Activated naive CD4-positive, alpha-beta T cell treated with anti-CD3 and anti-CD28 coated beads for 36 hours (primary cell): Measurements from ENCODE around the gene P2RX1. TPM values are rescaled to one million over a fixed set of nuclear protein-coding genes. Genes with fewer than 3 reads are reported as not detected.

Source experiments
- CTCF ChIA-PET: fragments of 350-600 bp; sonication (Branson Sonifier 250); formaldehyde crosslinking; loops from one replicate; lab custom pipeline; 2021; ENCODE audit warnings: antibody characterized with exemption; lab: Charles Lee
- DNase-seq: peaks from one replicate; pipeline ENCODE4 v3.0.0-alpha.2; 2020
- H3K27ac Mint-ChIP-seq: one replicate; pipeline ENCODE4 v1.8.0; 2021; ENCODE audit warnings: mild to moderate bottlenecking, mixed read lengths
- H3K27me3 Mint-ChIP-seq: one replicate; pipeline ENCODE4 v1.8.0; 2021; ENCODE audit warnings: low read depth, mixed read lengths
- H3K36me3 Mint-ChIP-seq: one replicate; pipeline ENCODE4 v1.8.0; 2021; ENCODE audit warnings: low read depth, mixed read lengths
- H3K4me1 Mint-ChIP-seq: one replicate; pipeline ENCODE4 v1.8.0; 2021; ENCODE audit warnings: low read depth, mixed read lengths
- H3K4me3 Mint-ChIP-seq: one replicate; pipeline ENCODE4 v1.8.0; 2021; ENCODE audit warnings: mild to moderate bottlenecking, moderate library complexity, mixed read lengths
- H3K9me3 Mint-ChIP-seq: one replicate; pipeline ENCODE4 v1.8.0; 2021; ENCODE audit warnings: mixed read lengths
- intact Hi-C: fragments of 100-400 bp; cut with micrococcal nuclease; formaldehyde crosslinking; loops from one replicate; pipeline ENCODE4 v1.15.1; 2023
- total RNA-seq, 2 experiments: library from RNA; stranded (reverse); gene quantifications; one replicate each; pipeline ENCODE4 v1.2.3, GENCODE V29; 2021

Gene P2RX1
- total RNA-seq, 2 experiments from 2014 or later = 0.10 to 0.17 TPM

- Mint-ChIP-seq H3K27me3 (no peaks in the 10 kb centered on the region), H3K9me3 (no peaks in the 10 kb centered on the region), H3K4me3 (no peak overlapping the region), H3K4me1 (no peaks in the 10 kb centered on the region), H3K27ac (no peak overlapping the region), H3K36me3 (peaks cover 12% of the 10 kb centered on the region)
- intact Hi-C loops = no loop called here
- CTCF ChIA-PET = interaction anchor here (0.6 kb wide), 1 partner anchor 1770 kb away, joined by 5 read pairs; no protein-coding TSS in a partner anchor
- no peak for DNase-seq
Measured at GRCh38 chr17:3875317-3875716, 40.9 kb downstream of the P2RX1 start.

DNA sequence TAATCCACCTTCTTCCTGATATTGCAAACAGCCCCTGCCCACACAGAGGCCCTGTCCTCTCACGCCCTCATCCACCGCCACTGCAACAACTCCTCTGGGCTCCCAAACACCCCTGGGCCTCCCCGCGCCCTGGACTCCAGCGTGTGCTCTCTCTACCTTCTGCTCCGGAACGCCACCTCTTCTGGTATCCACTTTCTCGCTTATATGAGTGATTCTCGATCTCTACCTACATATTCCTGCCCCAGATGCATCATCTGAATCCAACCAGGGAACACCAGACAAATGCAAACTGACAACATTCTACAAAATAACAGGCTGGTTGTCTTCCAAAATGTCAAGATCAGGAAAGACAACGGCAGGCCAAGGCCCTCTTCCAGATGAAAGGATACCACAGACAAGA is 42.4 kb downstream of the P2RX1 start:
- Mint-ChIP-seq H3K4me3 (no peak overlapping the region), H3K27ac (no peak overlapping the region), H3K9me3 (no peaks in the 10 kb centered on the region), H3K27me3 (no peaks in the 10 kb centered on the region), H3K4me1 (no peaks in the 10 kb centered on the region), H3K36me3 (peaks cover 11% of the 10 kb centered on the region)
- no peak for DNase-seq
- CTCF ChIA-PET = no interaction called here
- intact Hi-C loops = no loop called here

DNA sequence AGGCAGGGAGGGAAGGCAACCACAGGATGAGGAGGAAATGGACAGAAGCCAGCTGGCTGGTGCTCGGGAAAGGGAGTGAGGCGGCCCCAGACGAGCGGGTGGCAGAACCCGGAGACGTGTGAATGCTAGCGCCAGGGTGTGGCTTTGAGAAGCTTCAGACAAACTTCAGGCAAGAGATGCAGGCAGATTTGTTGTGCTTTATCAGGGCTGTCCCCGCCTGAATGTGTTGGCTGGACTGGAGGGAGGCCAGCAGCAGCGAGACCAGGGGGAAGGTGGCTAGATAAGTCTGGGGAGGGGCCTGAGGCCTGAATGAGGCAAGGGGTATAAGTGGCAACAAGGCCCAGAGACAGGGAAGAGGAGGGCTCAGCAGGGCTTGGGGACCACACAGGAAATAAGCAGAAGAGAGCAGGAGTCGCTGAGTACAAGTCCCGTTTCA is 45.4 kb downstream of the P2RX1 start:
- CTCF ChIA-PET = no interaction called here
- intact Hi-C loops = no loop called here
- no peak for DNase-seq
- no peak overlapping the region for H3K4me3 Mint-ChIP-seq
- no peaks in the 10 kb centered on the region for H3K9me3 Mint-ChIP-seq
- H3K4me1 Mint-ChIP-seq = no peaks in the 10 kb centered on the region
- peak overlapping the region; percentile 61 for H3K27ac Mint-ChIP-seq
- H3K27me3 Mint-ChIP-seq = no peaks in the 10 kb centered on the region
- H3K36me3 Mint-ChIP-seq = peaks cover 10% of the 10 kb centered on the region

DNA sequence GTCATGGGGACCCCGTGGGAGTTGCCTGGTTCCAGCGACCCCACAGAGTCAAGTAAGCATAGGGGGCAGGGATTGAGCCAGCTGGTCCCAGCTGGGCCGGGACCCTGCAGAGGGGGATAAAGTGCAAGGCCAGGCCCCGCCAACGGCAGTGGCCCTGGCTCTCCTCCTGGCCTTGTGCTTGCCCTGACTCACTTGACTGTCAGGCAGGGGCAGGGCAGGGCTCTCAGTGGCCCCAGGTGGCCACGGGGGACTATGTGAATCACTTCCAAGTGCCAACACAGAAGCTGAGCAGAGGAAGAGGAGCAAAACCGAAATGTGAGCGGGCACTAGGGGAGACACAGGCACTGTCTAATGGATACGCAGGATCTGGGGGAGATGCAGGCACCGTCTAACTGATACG is 48.7 kb downstream of the P2RX1 start:
- Mint-ChIP-seq H3K36me3 (peaks cover 4% of the 10 kb centered on the region), H3K4me3 (no peak overlapping the region), H3K27me3 (no peaks in the 10 kb centered on the region), H3K27ac (no peak overlapping the region), H3K4me1 (no peaks in the 10 kb centered on the region), H3K9me3 (no peaks in the 10 kb centered on the region)
- no peak for DNase-seq
- CTCF ChIA-PET = no interaction called here
- intact Hi-C loops = no loop called here

GRCh38 chr17:3867106-3867505 is 49.2 kb downstream of the P2RX1 start:
- DNase-seq = no peak
- H3K4me1 Mint-ChIP-seq = no peaks in the 10 kb centered on the region
- CTCF ChIA-PET = no interaction called here
- H3K36me3 Mint-ChIP-seq = peaks cover 6% of the 10 kb centered on the region
- no peak overlapping the region for H3K4me3 Mint-ChIP-seq
- no peak overlapping the region for H3K27ac Mint-ChIP-seq
- H3K27me3 Mint-ChIP-seq = no peaks in the 10 kb centered on the region
- intact Hi-C loops = no loop called here
- H3K9me3 Mint-ChIP-seq = no peaks in the 10 kb centered on the region

- Mint-ChIP-seq H3K4me1 (no peaks in the 10 kb centered on the region), H3K4me3 (no peak overlapping the region), H3K36me3 (peaks cover 8% of the 10 kb centered on the region), H3K27ac (no peak overlapping the region), H3K9me3 (no peaks in the 10 kb centered on the region), H3K27me3 (no peaks in the 10 kb centered on the region)
- CTCF ChIA-PET = no interaction called here
- intact Hi-C loops = no loop called here
- DNase-seq = no peak
Measured at GRCh38 chr17:3866276-3866675, 50.0 kb downstream of the P2RX1 start.

DNA sequence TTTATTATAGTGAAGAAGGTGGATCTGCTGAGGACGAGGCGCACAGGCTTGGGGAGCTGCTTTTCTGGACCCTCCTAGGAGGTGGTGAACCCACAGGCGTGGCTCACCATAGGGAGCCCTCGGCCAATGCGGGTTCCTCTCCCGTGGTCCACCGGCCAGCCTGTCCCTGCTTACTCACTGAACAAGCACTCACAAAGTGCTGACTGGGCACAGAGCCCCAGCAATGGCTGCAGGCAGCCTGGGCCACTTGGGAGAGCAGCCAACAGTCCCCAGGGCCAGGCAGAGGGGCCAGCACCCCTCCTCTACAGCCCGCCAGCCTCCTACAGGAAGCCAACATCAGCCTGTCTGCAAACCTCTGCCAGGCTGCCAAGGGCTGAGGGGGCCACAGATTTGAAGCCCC is 51.1 kb downstream of the P2RX1 start:
- no peaks in the 10 kb centered on the region for H3K4me1 Mint-ChIP-seq
- CTCF ChIA-PET = interaction anchor here (0.7 to 1.9 kb wide), 7 partner anchors 19 to 209 kb away, joined by 3 to 6 read pairs (median 3); no protein-coding TSS in a partner anchor
- H3K4me3 Mint-ChIP-seq = no peak overlapping the region
- no peaks in the 10 kb centered on the region for H3K9me3 Mint-ChIP-seq
- DNase-seq = no peak
- no peak overlapping the region for H3K27ac Mint-ChIP-seq
- H3K27me3 Mint-ChIP-seq = no peaks in the 10 kb centered on the region
- H3K36me3 Mint-ChIP-seq = peaks cover 11% of the 10 kb centered on the region
- intact Hi-C loops = no loop called here

GRCh38 chr17:3864534-3864933 is 51.7 kb downstream of the P2RX1 start:
- Mint-ChIP-seq H3K27me3 (no peaks in the 10 kb centered on the region), H3K27ac (no peak overlapping the region), H3K4me3 (no peak overlapping the region), H3K36me3 (peaks cover 13% of the 10 kb centered on the region), H3K4me1 (no peaks in the 10 kb centered on the region), H3K9me3 (no peaks in the 10 kb centered on the region)
- intact Hi-C loops = no loop called here
- DNase-seq = no peak
- CTCF ChIA-PET = interaction anchor here (0.6 to 1.9 kb wide), 14 partner anchors 13 to 1191 kb away, joined by 3 to 12 read pairs (median 4); no protein-coding TSS in a partner anchor

GRCh38 chr17:3861761-3862681 is 54.2 kb downstream of the P2RX1 start:
- H3K36me3 Mint-ChIP-seq = peaks cover 13% of the 10 kb centered on the region
- no peak for DNase-seq
- H3K27ac Mint-ChIP-seq = no peak overlapping the region
- H3K9me3 Mint-ChIP-seq = no peaks in the 10 kb centered on the region
- H3K4me3 Mint-ChIP-seq = no peak overlapping the region
- CTCF ChIA-PET = interaction anchor here (0.5 to 2.0 kb wide), 9 partner anchors 16 to 164 kb away, joined by 3 to 8 read pairs (median 3); partner anchors contain the start of genes NCBP3 and P2RX1
- no peaks in the 10 kb centered on the region for H3K4me1 Mint-ChIP-seq
- intact Hi-C loops = loop anchor here (2.0 kb wide), 1 partner anchor 49 kb away; no protein-coding TSS in a partner anchor
- no peaks in the 10 kb centered on the region for H3K27me3 Mint-ChIP-seq

DNA sequence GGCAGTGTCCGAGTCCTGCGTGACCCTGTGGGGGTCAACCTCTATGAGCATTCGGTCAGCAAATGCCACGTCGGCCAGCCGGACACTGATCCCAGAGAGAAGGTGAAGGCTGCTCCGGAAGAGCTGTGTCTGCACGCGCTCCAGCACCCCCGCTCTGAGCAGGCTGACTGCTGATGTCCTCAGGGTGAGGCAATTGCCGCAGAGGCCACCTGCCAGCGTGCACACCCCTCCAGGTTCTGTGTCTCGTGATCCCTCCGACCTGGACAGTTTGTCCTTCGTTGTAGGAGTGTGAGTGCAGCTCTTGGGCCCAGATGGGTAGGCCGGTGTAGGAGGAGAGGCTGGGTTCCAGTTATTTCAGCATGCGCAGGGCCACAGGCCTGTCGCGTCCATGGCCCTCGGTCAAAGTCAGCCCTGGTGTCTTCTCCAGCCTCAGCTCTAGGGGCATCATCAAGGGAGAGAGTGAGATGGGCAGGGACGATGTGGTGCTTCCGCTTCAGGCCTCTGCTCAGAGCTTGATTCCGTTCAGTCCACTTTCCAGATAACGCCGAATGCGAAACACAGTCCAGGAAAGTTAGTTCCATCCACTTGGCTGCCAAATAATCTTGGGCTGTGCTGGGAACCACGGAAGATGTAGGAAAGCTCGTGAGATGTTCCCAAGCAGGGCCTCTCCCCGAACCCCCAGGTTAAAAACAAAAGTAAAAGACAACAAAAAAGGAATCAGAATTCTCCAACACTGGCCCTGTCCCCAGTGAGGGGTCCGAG is 55.1 kb downstream of the P2RX1 start:
- intact Hi-C loops = no loop called here
- Mint-ChIP-seq H3K27me3 (no peaks in the 10 kb centered on the region), H3K4me3 (no peak overlapping the region), H3K27ac (no peak overlapping the region), H3K36me3 (peaks cover 10% of the 10 kb centered on the region), H3K9me3 (no peaks in the 10 kb centered on the region), H3K4me1 (no peaks in the 10 kb centered on the region)
- CTCF ChIA-PET = interaction anchor here (0.7 to 1.5 kb wide), 5 partner anchors 16 to 214 kb away, joined by 3 to 8 read pairs (median 4); partner anchors contain the start of genes NCBP3 and P2RX1
- DNase-seq = no peak

- Mint-ChIP-seq H3K27me3 (no peaks in the 10 kb centered on the region), H3K4me1 (no peaks in the 10 kb centered on the region), H3K9me3 (no peaks in the 10 kb centered on the region), H3K27ac (no peak overlapping the region), H3K4me3 (no peak overlapping the region), H3K36me3 (peaks cover 10% of the 10 kb centered on the region)
- intact Hi-C loops = no loop called here
- CTCF ChIA-PET = interaction anchor here (0.6 to 1.1 kb wide), 3 partner anchors 9 to 215 kb away, joined by 3 to 5 read pairs (median 4); partner anchors contain the start of gene NCBP3
- no peak for DNase-seq
Measured at GRCh38 chr17:3859940-3860339, 56.3 kb downstream of the P2RX1 start.
